Measurements from ENCODE around the gene PCDHGB6. TPM values are rescaled to one million over a fixed set of nuclear protein-coding genes. Genes with fewer than 3 reads are reported as not detected.
"Not testable (repeated sequence)": the region's sequence is repeated elsewhere in the genome, so short reads cannot be mapped to it uniquely, and the experiment has no call there.

Gene PCDHGB6
- total RNA-seq, 4 donors from 2014 or later, result 4.5 to 13.8 (median 8.2) TPM

- no peaks in the 10 kb centered on the region for H3K27me3 ChIP-seq
- 10% methylated on average over 33 of the region's 33 CpGs for WGBS
- H3K36me3 ChIP-seq, result no peaks in the 10 kb centered on the region
- H3K4me1 ChIP-seq, result no peaks in the 10 kb centered on the region
- peak within 1 kb of the TSS; percentile 38 for H3K4me3 ChIP-seq
- TF ChIP-seq CTCF (IDR thresholded peaks at IDR 0.05) (peak in 1 of 2 donors; percentile 26), EP300 (IDR thresholded peaks at IDR 0.05) (no peak), POLR2AphosphoS5 (IDR thresholded peaks at IDR 0.05) (no peak), POLR2A (IDR thresholded peaks at IDR 0.05) (no peak)
- H3K9me3 ChIP-seq, result peaks cover 78% of the 10 kb centered on the region
- H3K27ac ChIP-seq, result no peak within 1 kb of the TSS
- DNase-seq (ENCODE audit: low spot score in 2 of 2), result no peak
Measured at GRCh38 chr5:141430332-141431113, 22.7 kb downstream of the PCDHGB6 start, which contains the start of gene PCDHGA12. PCDHGA12 (plus strand) TSS chr5:141430507; CDS start chr5:141430760, 253 bp downstream.

- no peak for DNase-seq (ENCODE audit: low spot score in 2 of 2)
- Histone ChIP-seq H3K4me3 (peak overlapping the region; percentile 38), H3K27ac (no peak overlapping the region), H3K9me3 (peaks cover 72% of the 10 kb centered on the region), H3K27me3 (no peaks in the 10 kb centered on the region), H3K36me3 (no peaks in the 10 kb centered on the region), H3K4me1 (no peaks in the 10 kb centered on the region)
- no peak for TF ChIP-seq POLR2A (IDR thresholded peaks at IDR 0.05)
- no peak for TF ChIP-seq POLR2AphosphoS5 (IDR thresholded peaks at IDR 0.05)
- TF ChIP-seq CTCF (IDR thresholded peaks at IDR 0.05), result no peak
- no peak for TF ChIP-seq EP300 (IDR thresholded peaks at IDR 0.05)
- 27% methylated on average over 26 of the region's 37 CpGs for WGBS
Measured at GRCh38 chr5:141431286-141431685, 23.5 kb downstream of the PCDHGB6 start.

GRCh38 chr5:141432308-141432707 is 24.5 kb downstream of the PCDHGB6 start:
- H3K27ac ChIP-seq; DNase-seq (ENCODE audit: low spot score in 2 of 2); H3K4me1 ChIP-seq; H3K36me3 ChIP-seq; H3K27me3 ChIP-seq; H3K4me3 ChIP-seq: not testable (repeated sequence)
- peaks cover 63% of the 10 kb centered on the region for H3K9me3 ChIP-seq
- 34% methylated on average over 18 of the region's 38 CpGs for WGBS

- not testable (repeated sequence) for H3K27me3 ChIP-seq; H3K4me3 ChIP-seq; DNase-seq (ENCODE audit: low spot score in 2 of 2); H3K36me3 ChIP-seq; H3K4me1 ChIP-seq; H3K27ac ChIP-seq
- 34% methylated on average over 12 of the region's 29 CpGs for WGBS
- peaks cover 63% of the 10 kb centered on the region for H3K9me3 ChIP-seq
Measured at GRCh38 chr5:141432726-141433125, 24.9 kb downstream of the PCDHGB6 start.

- DNase-seq (ENCODE audit: low spot score in 2 of 2), result no peak
- Histone ChIP-seq H3K27me3 (no peaks in the 10 kb centered on the region), H3K4me1 (no peaks in the 10 kb centered on the region), H3K36me3 (no peaks in the 10 kb centered on the region), H3K9me3 (peaks cover 50% of the 10 kb centered on the region), H3K27ac (no peak overlapping the region), H3K4me3 (no peak overlapping the region)
- 81% methylated on average over 2 of the region's 2 CpGs for WGBS
- TF ChIP-seq CTCF (IDR thresholded peaks at IDR 0.05), result no peak
- no peak for TF ChIP-seq POLR2A (IDR thresholded peaks at IDR 0.05)
- no peak for TF ChIP-seq POLR2AphosphoS5 (IDR thresholded peaks at IDR 0.05)
- no peak for TF ChIP-seq EP300 (IDR thresholded peaks at IDR 0.05)
Measured at GRCh38 chr5:141434006-141434405, 26.2 kb downstream of the PCDHGB6 start.

GRCh38 chr5:141437221-141437620 is 29.4 kb downstream of the PCDHGB6 start:
- Histone ChIP-seq H3K4me3 (no peak overlapping the region), H3K27ac (no peak overlapping the region), H3K27me3 (no peaks in the 10 kb centered on the region), H3K36me3 (no peaks in the 10 kb centered on the region), H3K9me3 (peaks cover 40% of the 10 kb centered on the region), H3K4me1 (no peaks in the 10 kb centered on the region)
- DNase-seq (ENCODE audit: low spot score in 2 of 2), result no peak
- no peak for TF ChIP-seq POLR2AphosphoS5 (IDR thresholded peaks at IDR 0.05)
- no peak for TF ChIP-seq POLR2A (IDR thresholded peaks at IDR 0.05)
- no peak for TF ChIP-seq CTCF (IDR thresholded peaks at IDR 0.05)
- TF ChIP-seq EP300 (IDR thresholded peaks at IDR 0.05), result no peak
- 95% methylated on average over 2 of the region's 2 CpGs for WGBS

Data from suprapubic skin (tissue), 4 donors.